Duodenal mucosa (tissue), 2 donors: ENCODE results near the gene COL5A1.

Experiments
- H3K27ac ChIP-seq: one replicate; pipeline ENCODE4 v1.7.0; 2013; ENCODE audit warnings: low read depth, low read length
- H3K27me3 ChIP-seq, 2 donors: one replicate each; pipeline ENCODE4 v1.7.0; 2013; ENCODE audit warnings: low read length in 2 of 2, control low read depth in 1 of 2; ENCODE audit not compliant: insufficient read depth in 2 of 2, control insufficient read depth in 1 of 2
- H3K36me3 ChIP-seq, 2 donors: one replicate each; pipeline ENCODE4 v1.7.0; 2013; ENCODE audit warnings: low read length in 2 of 2, control low read depth in 1 of 2; ENCODE audit not compliant: insufficient read depth in 2 of 2, control insufficient read depth in 1 of 2
- H3K4me1 ChIP-seq, 2 donors: one replicate each; pipeline ENCODE4 v1.7.0; 2013; ENCODE audit warnings: low read length in 2 of 2, control low read depth in 1 of 2; ENCODE audit not compliant: insufficient read depth in 2 of 2, control insufficient read depth in 1 of 2
- H3K4me3 ChIP-seq, 2 donors: one replicate each; pipeline ENCODE4 v1.7.0; 2013; ENCODE audit warnings: low read length in 2 of 2, low read depth in 1 of 2
- H3K9ac ChIP-seq, 2 donors: one replicate each; pipeline ENCODE4 v1.7.0; 2013; ENCODE audit warnings: low read length in 2 of 2, low read depth in 1 of 2
- H3K9me3 ChIP-seq, 2 donors: one replicate each; pipeline ENCODE4 v1.7.0; 2013; ENCODE audit warnings: low read length in 2 of 2, control low read depth in 1 of 2; ENCODE audit not compliant: control insufficient read depth in 1 of 2

Gene COL5A1

GRCh38 chr9:134796882-134797281, 155.3 kb downstream of the COL5A1 start:
- H3K27me3 ChIP-seq = no peaks in the 10 kb centered on the region
- H3K9ac ChIP-seq = no peak overlapping the region
- no peak overlapping the region for H3K4me3 ChIP-seq
- H3K4me1 ChIP-seq = no peaks in the 10 kb centered on the region
- no peak overlapping the region for H3K27ac ChIP-seq
- H3K9me3 ChIP-seq = no peaks in the 10 kb centered on the region
- H3K36me3 ChIP-seq = peaks cover 0 to 4% of the 10 kb centered on the region in 2 donors

- no peak overlapping the region for H3K9ac ChIP-seq
- H3K27ac ChIP-seq = no peak overlapping the region
- H3K36me3 ChIP-seq = peaks cover 0 to 4% of the 10 kb centered on the region in 2 donors
- no peaks in the 10 kb centered on the region for H3K4me1 ChIP-seq
- no peak overlapping the region for H3K4me3 ChIP-seq
- no peaks in the 10 kb centered on the region for H3K9me3 ChIP-seq
- H3K27me3 ChIP-seq = no peaks in the 10 kb centered on the region
Observed at GRCh38 chr9:134800791-134801339, 159.3 kb downstream of the COL5A1 start.

DNA sequence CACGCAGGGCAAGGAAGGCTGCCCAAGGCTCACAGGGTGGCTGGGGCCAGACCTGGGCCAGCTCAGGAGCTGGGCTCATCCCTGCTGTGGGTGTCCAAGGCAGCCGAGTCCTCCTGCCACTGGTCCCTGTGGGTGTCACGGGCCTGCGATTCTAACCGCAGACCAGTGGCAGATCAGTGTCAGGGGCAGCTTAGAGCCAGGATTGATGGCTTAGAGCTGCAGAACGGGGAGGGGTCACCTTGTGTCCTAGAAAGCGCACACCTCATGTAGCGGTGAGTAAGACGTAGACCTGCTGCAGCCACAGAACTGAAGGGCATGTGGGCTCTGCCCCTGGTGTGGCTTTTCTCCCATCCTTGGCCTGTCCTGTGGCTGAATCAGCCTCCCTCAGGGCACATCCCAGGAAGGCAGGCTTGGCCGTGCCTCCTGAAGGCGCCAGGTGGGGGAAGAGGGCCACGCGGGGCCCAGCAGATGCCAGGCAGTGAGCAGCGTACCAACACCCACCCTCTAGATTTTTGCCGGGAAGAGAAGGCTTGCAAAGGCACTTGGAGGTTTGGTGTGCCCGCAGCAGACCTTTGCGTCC, 160.7 kb downstream of the COL5A1 start:
- Histone ChIP-seq H3K9ac (no peak overlapping the region), H3K4me3 (no peak overlapping the region), H3K27me3 (no peaks in the 10 kb centered on the region), H3K4me1 (no peaks in the 10 kb centered on the region), H3K36me3 (peaks cover 0 to 4% of the 10 kb centered on the region in 2 donors), H3K9me3 (no peaks in the 10 kb centered on the region), H3K27ac (no peak overlapping the region)

GRCh38 chr9:134804871-134805270, 163.3 kb downstream of the COL5A1 start:
- no peak overlapping the region for H3K27ac ChIP-seq
- H3K36me3 ChIP-seq = no peaks in the 10 kb centered on the region
- no peaks in the 10 kb centered on the region for H3K9me3 ChIP-seq
- H3K4me3 ChIP-seq = no peak overlapping the region
- no peak overlapping the region for H3K9ac ChIP-seq
- no peaks in the 10 kb centered on the region for H3K4me1 ChIP-seq
- H3K27me3 ChIP-seq = no peaks in the 10 kb centered on the region

DNA sequence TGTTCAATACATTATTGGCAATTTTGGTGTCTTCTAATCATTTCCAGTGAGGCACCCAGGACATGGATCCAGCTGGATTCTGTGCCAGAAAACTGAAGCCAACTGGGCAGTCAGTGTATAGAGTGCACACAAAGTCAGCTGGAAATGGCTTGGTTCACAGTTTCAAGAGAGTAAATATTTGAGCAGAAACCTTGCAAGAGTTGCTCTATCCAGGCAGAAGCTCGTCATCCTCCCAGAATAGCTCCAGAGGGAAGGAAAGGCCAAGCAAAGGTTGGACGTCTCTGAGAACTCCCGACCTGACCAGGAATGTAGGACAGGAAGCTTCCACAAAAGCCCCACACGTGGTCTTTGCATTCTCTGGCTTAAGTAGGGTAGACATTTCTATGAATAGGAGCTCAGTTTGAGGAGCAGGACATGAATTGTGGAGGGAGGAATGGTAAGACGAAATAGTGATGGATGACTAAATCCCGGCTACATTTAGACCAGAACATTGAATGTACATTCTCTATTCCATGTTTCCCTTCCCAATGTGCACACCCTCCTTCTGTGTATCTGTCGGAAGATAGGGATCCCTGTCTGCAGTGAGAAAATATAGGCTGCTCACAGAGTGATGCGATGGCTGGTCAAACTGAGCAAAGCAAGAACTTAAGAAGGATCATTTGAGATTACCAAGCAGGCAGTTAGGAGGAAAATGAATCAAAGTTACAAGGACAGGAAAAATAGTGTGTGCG, 166.3 kb downstream of the COL5A1 start:
- Histone ChIP-seq H3K27me3 (no peaks in the 10 kb centered on the region), H3K9me3 (no peaks in the 10 kb centered on the region), H3K36me3 (no peaks in the 10 kb centered on the region), H3K27ac (no peak overlapping the region), H3K4me1 (no peaks in the 10 kb centered on the region), H3K4me3 (no peak overlapping the region), H3K9ac (no peak overlapping the region)

DNA sequence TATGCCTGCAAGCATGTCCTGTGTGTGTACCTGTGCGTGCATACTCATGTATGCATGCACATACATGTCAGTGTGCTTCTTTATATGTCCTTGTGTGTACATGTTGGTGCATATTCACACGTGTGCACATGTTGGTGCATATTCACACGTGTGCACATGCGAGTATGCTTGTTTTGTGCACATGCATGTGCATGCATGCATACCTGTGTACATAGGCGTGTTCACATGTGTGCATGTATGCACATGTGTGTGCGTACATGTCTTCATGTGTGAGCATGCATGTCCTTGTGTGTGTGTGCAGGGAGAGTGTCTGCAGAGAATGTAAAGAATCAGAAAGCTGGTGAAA, 166.8 kb downstream of the COL5A1 start:
- H3K27ac ChIP-seq = no peak overlapping the region
- H3K27me3 ChIP-seq = no peaks in the 10 kb centered on the region
- no peaks in the 10 kb centered on the region for H3K9me3 ChIP-seq
- H3K4me1 ChIP-seq = no peaks in the 10 kb centered on the region
- no peaks in the 10 kb centered on the region for H3K36me3 ChIP-seq
- no peak overlapping the region for H3K9ac ChIP-seq
- no peak overlapping the region for H3K4me3 ChIP-seq

DNA sequence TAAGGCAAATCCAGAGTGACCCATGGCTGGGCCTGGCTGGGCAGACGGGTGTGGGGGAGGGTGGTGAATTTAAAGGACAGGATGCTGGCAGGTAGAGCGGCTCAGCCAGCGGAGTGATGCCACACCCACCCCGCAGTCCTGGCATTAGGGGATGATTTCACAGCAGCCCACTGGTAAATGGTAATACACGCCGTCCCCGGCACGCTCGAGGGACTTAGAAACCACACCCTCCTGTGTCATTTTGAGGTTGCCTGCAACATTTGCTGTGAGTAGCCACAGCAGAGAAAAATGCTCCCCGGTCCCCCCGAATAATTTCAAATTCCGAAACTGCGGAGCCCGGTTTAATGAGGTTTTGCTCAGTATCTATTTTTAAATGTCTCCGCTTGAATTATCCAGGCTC, 167.7 kb downstream of the COL5A1 start:
- H3K36me3 ChIP-seq = no peaks in the 10 kb centered on the region
- H3K4me1 ChIP-seq = no peaks in the 10 kb centered on the region
- H3K9ac ChIP-seq = no peak overlapping the region
- no peaks in the 10 kb centered on the region for H3K9me3 ChIP-seq
- H3K27me3 ChIP-seq = no peaks in the 10 kb centered on the region
- no peak overlapping the region for H3K4me3 ChIP-seq
- no peak overlapping the region for H3K27ac ChIP-seq

DNA sequence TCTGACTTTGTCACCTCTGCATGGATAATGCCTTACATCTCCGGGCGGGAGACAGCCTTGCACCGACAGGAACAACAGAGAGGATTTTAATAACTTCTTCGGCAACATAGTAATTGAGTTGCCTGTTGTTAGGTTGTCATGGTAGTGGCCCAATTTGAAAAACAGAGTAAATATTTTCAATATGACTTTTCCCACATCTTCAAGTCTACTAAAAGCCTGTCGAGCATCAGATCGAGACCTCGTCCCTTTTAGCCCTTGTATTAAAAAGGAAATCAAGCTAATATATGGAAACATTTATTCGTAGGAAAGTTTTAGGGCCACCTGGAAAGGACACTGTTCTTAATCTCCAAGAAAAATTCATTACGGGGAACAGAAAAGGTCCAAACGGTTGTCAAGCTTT, 168.2 kb downstream of the COL5A1 start:
- no peaks in the 10 kb centered on the region for H3K4me1 ChIP-seq
- no peak overlapping the region for H3K9ac ChIP-seq
- H3K27me3 ChIP-seq = no peaks in the 10 kb centered on the region
- H3K27ac ChIP-seq = no peak overlapping the region
- H3K36me3 ChIP-seq = no peaks in the 10 kb centered on the region
- no peaks in the 10 kb centered on the region for H3K9me3 ChIP-seq
- H3K4me3 ChIP-seq = no peak overlapping the region

DNA sequence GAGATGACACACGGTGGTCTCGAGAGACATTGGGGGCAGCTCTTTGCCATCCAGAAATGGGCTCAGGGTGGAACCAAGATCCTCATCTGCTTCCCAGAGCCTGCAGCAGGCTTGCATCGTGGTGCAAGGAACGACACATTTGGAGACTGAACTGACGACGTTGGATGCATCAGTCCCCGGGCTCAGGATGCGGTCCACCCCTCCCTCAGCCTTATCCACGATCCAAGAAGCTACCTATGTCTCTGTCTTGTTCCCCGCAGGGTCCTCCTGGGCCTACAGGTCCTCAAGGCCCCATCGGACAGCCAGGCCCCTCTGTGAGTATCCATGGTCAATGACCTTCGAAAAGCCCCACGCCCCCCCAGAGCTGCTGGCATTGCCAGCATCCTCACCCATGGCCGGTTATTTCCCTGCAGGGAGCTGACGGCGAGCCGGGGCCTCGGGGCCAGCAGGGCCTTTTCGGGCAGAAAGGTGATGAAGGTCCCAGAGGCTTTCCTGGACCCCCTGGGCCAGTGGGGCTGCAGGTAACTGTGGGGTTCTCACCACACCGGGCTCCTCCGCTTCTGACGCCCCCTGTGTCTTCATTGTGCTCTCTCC, 169.6 kb downstream of the COL5A1 start:
- no peaks in the 10 kb centered on the region for H3K36me3 ChIP-seq
- no peak overlapping the region for H3K27ac ChIP-seq
- no peaks in the 10 kb centered on the region for H3K9me3 ChIP-seq
- H3K9ac ChIP-seq = no peak overlapping the region
- H3K4me3 ChIP-seq = no peak overlapping the region
- H3K4me1 ChIP-seq = no peaks in the 10 kb centered on the region
- no peaks in the 10 kb centered on the region for H3K27me3 ChIP-seq

DNA sequence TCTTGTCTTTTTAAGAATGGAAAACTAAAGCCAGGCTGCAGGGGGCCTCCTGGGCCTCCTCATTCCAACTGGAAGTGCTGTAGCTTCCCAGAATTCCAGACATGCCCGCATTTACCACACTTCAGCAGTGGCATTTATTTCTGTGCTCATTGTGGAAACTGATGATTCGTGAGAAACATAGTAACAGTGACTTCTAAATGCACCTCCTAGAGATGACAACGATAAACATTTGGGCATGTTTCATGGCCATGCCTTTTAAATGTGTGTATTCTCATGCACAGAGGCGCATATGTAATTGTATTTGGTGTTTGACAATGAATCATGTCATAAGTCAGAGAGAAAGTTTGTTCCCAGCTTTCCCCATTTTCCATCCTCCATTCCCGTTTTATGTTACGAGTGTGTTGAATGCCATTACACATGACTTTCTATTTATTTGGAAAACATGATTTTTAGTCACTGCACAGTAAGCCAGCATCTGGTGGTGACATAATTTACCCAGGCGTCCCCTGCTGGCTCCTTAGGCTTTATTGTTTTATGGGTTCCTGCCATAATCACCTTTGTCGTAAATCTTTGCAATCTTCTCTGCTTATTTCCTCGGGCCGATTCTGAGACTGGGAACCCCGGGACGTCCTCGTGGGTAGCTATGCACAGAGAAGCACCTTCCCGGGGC, 170.2 kb downstream of the COL5A1 start:
- Histone ChIP-seq H3K36me3 (no peaks in the 10 kb centered on the region), H3K9ac (no peak overlapping the region), H3K4me1 (no peaks in the 10 kb centered on the region), H3K27ac (no peak overlapping the region), H3K27me3 (no peaks in the 10 kb centered on the region), H3K4me3 (no peak overlapping the region), H3K9me3 (no peaks in the 10 kb centered on the region)
